Peyer's patch (tissue), 4 donors: Measurements from ENCODE around the gene TCF4. TPM values are rescaled to one million over a fixed set of nuclear protein-coding genes. Genes with fewer than 3 reads are reported as not detected.

Experiments
- DNase-seq, 3 donors: peaks; one replicate each; pipeline ENCODE4 v3.0.0-alpha.2; 2017 to 2019
- H3K27ac ChIP-seq, 4 donors: fragments of 200-600 bp; sonication (generic); one replicate each; pipeline ENCODE4 v1.5.1; 2016 to 2019
- H3K27me3 ChIP-seq, 2 donors: fragments of 200-600 bp; sonication (generic); one replicate each; pipeline ENCODE4 v1.5.1; 2019
- H3K36me3 ChIP-seq, 3 donors: fragments of 200-600 bp; sonication (generic); one replicate each; pipeline ENCODE4 v1.5.1; 2016 to 2019
- H3K4me1 ChIP-seq, 4 donors: fragments of 200-600 bp; sonication (generic); one replicate each; pipeline ENCODE4 v1.5.1; 2016 to 2019
- H3K4me3 ChIP-seq, 4 donors: fragments of 200-600 bp; sonication (generic); 1 replicate in 3 of 4; 2 replicates in 1 of 4; pipeline ENCODE4 v1.5.1; 2016 to 2019; ENCODE audit warnings: mild to moderate bottlenecking in 1 of 4
- H3K9me3 ChIP-seq, 4 donors: fragments of 200-600 bp; sonication (generic); one replicate each; pipeline ENCODE4 v1.5.1; 2016 to 2019; ENCODE audit warnings: mild to moderate bottlenecking in 1 of 4
- CTCF ChIP-seq, 6 experiments: fragments of 450-650 bp in 4 of 6; fragments of 200-600 bp in 2 of 6; sonication (generic) in 1 of 6; IDR thresholded peaks; one replicate each; pipeline ENCODE4 v1.5.1; 2017 to 2019; ENCODE audit warnings: antibody characterized with exemption in 6 of 6, mild to moderate bottlenecking in 3 of 6, moderate library complexity in 1 of 6
- POLR2A ChIP-seq, 2 donors: fragments of 450-650 bp; IDR thresholded peaks; one replicate each; pipeline ENCODE4 v1.5.1; 2017; ENCODE audit warnings: antibody characterized with exemption in 2 of 2, mild to moderate bottlenecking in 2 of 2, moderate library complexity in 2 of 2
- total RNA-seq, 4 donors: library from RNA; depleted of rRNA; stranded (reverse); fragments of >200 nt; gene quantifications; one replicate each; pipeline ENCODE4 v1.1.0, GENCODE V29; 2016

Gene TCF4
- total RNA-seq, 4 donors from 2014 or later: 11.9 to 190 (median 33.8) TPM

- Histone ChIP-seq H3K27ac (peak overlapping the region in 3 of 4 donors; percentile 19 to 65 (median 47)), H3K36me3 (no peaks in the 10 kb centered on the region)
These were observed 184.5 kb downstream of the TCF4 start for GRCh38 chr18:55403421-55403949.

GRCh38 chr18:55402731-55403405, 185.1 kb downstream of the TCF4 start:
- no peak for TF ChIP-seq CTCF (IDR thresholded peaks at IDR 0.05)
- TF ChIP-seq POLR2A (IDR thresholded peaks at IDR 0.05): no peak
- DNase-seq: no peak
- Histone ChIP-seq H3K4me1 (peaks cover 0 to 4% (median 0%) of the 10 kb centered on the region in 4 donors), H3K36me3 (no peaks in the 10 kb centered on the region), H3K9me3 (no peaks in the 10 kb centered on the region), H3K4me3 (peak overlapping the region in 1 of 4 donors; percentile 28), H3K27ac (peak overlapping the region; percentile 19 to 65 (median 34)), H3K27me3 (no peaks in the 10 kb centered on the region)

More at GRCh38 chr18:55403421-55403949, 184.5 kb downstream of the TCF4 start:
- Histone ChIP-seq H3K4me3 (peak overlapping the region in 1 of 4 donors; percentile 28), H3K27me3 (no peaks in the 10 kb centered on the region), H3K9me3 (no peaks in the 10 kb centered on the region), H3K4me1 (peaks cover 0 to 4% (median 0%) of the 10 kb centered on the region in 4 donors)
- TF ChIP-seq POLR2A (IDR thresholded peaks at IDR 0.05) (no peak), CTCF (IDR thresholded peaks at IDR 0.05) (no peak)
- no peak for DNase-seq

GRCh38 chr18:55401638-55402191, 186.3 kb downstream of the TCF4 start:
- H3K4me1 ChIP-seq: peaks cover 0 to 4% (median 0%) of the 10 kb centered on the region in 4 donors
- TF ChIP-seq CTCF (IDR thresholded peaks at IDR 0.05) (no peak), POLR2A (IDR thresholded peaks at IDR 0.05) (no peak)

DNA sequence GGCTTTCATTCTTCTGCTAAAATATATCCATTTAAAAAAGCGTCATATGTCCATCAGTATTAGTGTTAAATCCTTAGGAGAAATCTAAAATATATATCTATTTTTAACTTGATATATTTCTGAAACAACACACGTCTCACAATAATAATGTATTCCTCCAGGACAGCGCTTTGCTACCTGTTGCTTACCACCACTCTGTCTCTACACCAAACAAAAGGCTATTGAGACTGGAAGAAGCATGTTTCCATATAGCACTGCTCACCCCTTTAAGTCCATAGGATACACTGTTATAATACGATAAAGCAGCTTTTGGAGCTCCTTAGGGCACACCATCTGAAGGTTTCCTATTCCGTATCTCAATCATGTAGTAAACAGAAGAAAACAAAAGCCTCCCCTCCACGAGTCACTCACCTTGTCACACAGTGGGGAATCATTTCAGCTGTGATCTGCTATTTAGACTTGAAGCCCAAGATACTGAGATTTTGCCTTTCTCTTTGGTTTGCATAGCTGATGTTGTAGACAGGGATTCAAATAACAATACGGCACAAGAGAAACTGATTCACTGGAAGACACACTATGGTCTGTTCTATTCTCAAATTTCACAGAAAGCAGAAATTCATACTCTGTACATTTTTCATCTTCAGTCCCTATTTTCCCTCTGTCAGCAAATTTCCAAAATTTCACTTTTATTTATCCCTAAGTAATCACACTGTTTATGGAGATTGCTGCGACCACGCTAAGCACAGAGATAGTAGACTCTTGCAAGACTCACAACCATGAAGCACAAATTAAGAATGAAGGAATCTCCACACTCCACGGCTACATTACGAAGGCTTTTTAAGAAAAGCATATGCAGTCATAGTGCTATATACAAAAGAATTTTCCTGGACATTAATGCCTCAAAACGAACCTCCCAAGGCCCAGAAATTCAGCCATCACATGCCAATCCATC, 187.1 kb downstream of the TCF4 start:
- Histone ChIP-seq H3K36me3 (no peaks in the 10 kb centered on the region), H3K27me3 (no peaks in the 10 kb centered on the region), H3K9me3 (no peaks in the 10 kb centered on the region), H3K4me1 (peaks cover 0 to 4% (median 0%) of the 10 kb centered on the region in 4 donors), H3K27ac (peak overlapping the region in 2 of 4 donors; percentile 5 to 65), H3K4me3 (peak overlapping the region in 2 of 4 donors; percentile 4 to 28)
- DNase-seq: no peak
- TF ChIP-seq POLR2A (IDR thresholded peaks at IDR 0.05): no peak
- no peak for TF ChIP-seq CTCF (IDR thresholded peaks at IDR 0.05)

More at GRCh38 chr18:55401638-55402191, 186.3 kb downstream of the TCF4 start:
- Histone ChIP-seq H3K9me3 (no peaks in the 10 kb centered on the region), H3K27me3 (no peaks in the 10 kb centered on the region), H3K27ac (peak overlapping the region in 3 of 4 donors; percentile 5 to 65 (median 38)), H3K36me3 (no peaks in the 10 kb centered on the region), H3K4me3 (peak overlapping the region in 1 of 4 donors; percentile 28)
- DNase-seq: no peak

DNA sequence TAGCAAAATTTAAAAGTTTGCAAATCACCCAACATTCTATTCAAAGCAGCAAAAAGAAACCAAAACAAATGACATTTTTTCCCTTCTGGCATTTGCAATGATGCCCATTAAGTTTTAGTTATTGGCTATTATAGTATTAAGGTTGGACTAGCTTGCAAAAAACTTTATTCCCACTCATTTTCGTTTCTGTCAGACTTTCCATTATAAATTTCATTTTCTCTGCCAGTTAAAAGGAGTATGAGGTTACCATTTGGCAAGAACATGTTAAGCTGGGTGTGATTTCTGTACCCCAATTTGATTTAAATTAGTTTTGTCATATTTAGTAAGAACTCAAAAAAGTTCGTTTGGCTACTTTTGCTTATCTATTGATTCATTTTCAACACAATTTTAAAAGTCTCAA, 187.9 kb downstream of the TCF4 start:
- H3K4me1 ChIP-seq: peaks cover 0 to 4% (median 0%) of the 10 kb centered on the region in 4 donors

More for the DNA sequence above, 187.9 kb downstream of the TCF4 start:
- Histone ChIP-seq H3K27ac (peak overlapping the region in 1 of 4 donors; percentile 65), H3K36me3 (no peaks in the 10 kb centered on the region), H3K27me3 (no peaks in the 10 kb centered on the region), H3K4me3 (no peak overlapping the region), H3K9me3 (no peaks in the 10 kb centered on the region)
- no peak for TF ChIP-seq POLR2A (IDR thresholded peaks at IDR 0.05)
- TF ChIP-seq CTCF (IDR thresholded peaks at IDR 0.05): no peak
- DNase-seq: no peak
